Stimulated activated CD8-positive, alpha-beta memory T cell treated with anti-CD3 and anti-CD28 coated beads, Interleukin-7, amount 100 ng/mL, for 4 hours (primary cell): ENCODE results near the gene G2E3.
A peak's percentile ranks its signal among the peaks of the same experiment; 100 is the strongest.
"Not testable (repeated sequence)": the region's sequence is repeated elsewhere in the genome, so short reads cannot be mapped to it uniquely, and the experiment has no call there.

Experiments
- DNase-seq, 2 donors: peaks; one replicate each; pipeline ENCODE4 v3.0.0-alpha.2; 2020; ENCODE audit warnings: low read depth in 2 of 2

G2E3 gene

GRCh38 chr14:30600922-30601918 lies 42.3 kb downstream of the G2E3 start:
- no peak for DNase-seq

- DNase-seq: no peak
Measured at GRCh38 chr14:30603402-30603801, 44.4 kb downstream of the G2E3 start.

GRCh38 chr14:30604696-30605095 lies 45.7 kb downstream of the G2E3 start:
- DNase-seq: not testable (repeated sequence)

GRCh38 chr14:30607156-30607780 lies 48.3 kb downstream of the G2E3 start:
- DNase-seq: no peak

- DNase-seq: no peak
Measured at GRCh38 chr14:30608533-30609006, 49.6 kb downstream of the G2E3 start.

GRCh38 chr14:30610787-30611343 lies 51.9 kb downstream of the G2E3 start:
- DNase-seq: no peak

GRCh38 chr14:30614155-30614554 lies 55.2 kb downstream of the G2E3 start:
- DNase-seq: no peak

GRCh38 chr14:30620178-30620577 lies 61.2 kb downstream of the G2E3 start:
- DNase-seq: no peak

GRCh38 chr14:30621354-30621939 lies 62.5 kb downstream of the G2E3 start:
- DNase-seq: no peak

- DNase-seq: peak; percentile 81 to 92
Measured at GRCh38 chr14:30621940-30622830, 63.2 kb downstream of the G2E3 start, which contains the start of gene SCFD1. SCFD1 (plus strand) TSS chr14:30622319; CDS start chr14:30622339, 20 bp downstream.

- no peak for DNase-seq
Measured at GRCh38 chr14:30623412-30624131, 64.6 kb downstream of the G2E3 start.

- DNase-seq: no peak
Measured at GRCh38 chr14:30624132-30624423, 65.1 kb downstream of the G2E3 start.

- DNase-seq: no peak
Measured at GRCh38 chr14:30625533-30625932, 66.6 kb downstream of the G2E3 start.

- DNase-seq: not testable (repeated sequence)
Measured at GRCh38 chr14:30629432-30629831, 70.5 kb downstream of the G2E3 start.

GRCh38 chr14:30630248-30630647 lies 71.3 kb downstream of the G2E3 start:
- DNase-seq: no peak

GRCh38 chr14:30632730-30633129 lies 73.8 kb downstream of the G2E3 start:
- no peak for DNase-seq

GRCh38 chr14:30638926-30639325 lies 80.0 kb downstream of the G2E3 start:
- no peak for DNase-seq

GRCh38 chr14:30641207-30641606 lies 82.2 kb downstream of the G2E3 start:
- DNase-seq: no peak

- not testable (repeated sequence) for DNase-seq
Measured at GRCh38 chr14:30644462-30644861, 85.5 kb downstream of the G2E3 start.

GRCh38 chr14:30645600-30645999 lies 86.6 kb downstream of the G2E3 start:
- DNase-seq: no peak
